Measurements from ENCODE around the gene SLC9A8. TPM values are rescaled to one million over a fixed set of nuclear protein-coding genes. Genes with fewer than 3 reads are reported as not detected.

Gene SLC9A8
- total RNA-seq, 1 experiment from 2014 or later, result 6.7 TPM

GRCh38 chr20:49819702-49820101, 7.1 kb downstream of the SLC9A8 start:
- H2AFZ ChIP-seq (ENCODE audit: low read depth, low read length, poor library complexity, severe bottlenecking), result no peak overlapping the region
- DNase-seq (ENCODE audit: low read depth, low spot score) (no peak), ATAC-seq (no peak)
- H3K9ac ChIP-seq (ENCODE audit: low read length), result no peak overlapping the region
- H3K27ac ChIP-seq (ENCODE audit: low read depth, low read length), result no peak overlapping the region
- H3K36me3 ChIP-seq (ENCODE audit: control insufficient read depth in 1 of 2, insufficient read depth in 2 of 2, low read length in 2 of 2), result peaks cover 14 to 20% of the 10 kb centered on the region in 2 experiments; a peak in 3 of 4 replicates
- TF ChIP-seq FOSL1 (IDR thresholded peaks at IDR 0.05; ENCODE audit: low read depth) (no peak), ZFX (IDR thresholded peaks at IDR 0.05) (no peak), POLR2A (IDR thresholded peaks at IDR 0.05; ENCODE audit: borderline replicate concordance, extremely low read depth, insufficient read depth, insufficient read length) (no peak), EGR1 (IDR thresholded peaks at IDR 0.05; ENCODE audit: low read depth) (no peak), RAD21 (IDR thresholded peaks at IDR 0.05; ENCODE audit: low read depth) (no peak), REST (IDR thresholded peaks at IDR 0.05; ENCODE audit: low read depth) (no peak), ATF3 (IDR thresholded peaks at IDR 0.05) (no peak), EZH2 (IDR thresholded peaks at IDR 0.05) (no peak), ZNF274 (IDR thresholded peaks at IDR 0.05; ENCODE audit: low read depth, low read length) (no peak), SP1 (IDR thresholded peaks at IDR 0.05; ENCODE audit: low read depth) (no peak), CEBPB (IDR thresholded peaks at IDR 0.05; ENCODE audit: low read depth) (no peak)
- TF ChIP-seq, protein P1, sequence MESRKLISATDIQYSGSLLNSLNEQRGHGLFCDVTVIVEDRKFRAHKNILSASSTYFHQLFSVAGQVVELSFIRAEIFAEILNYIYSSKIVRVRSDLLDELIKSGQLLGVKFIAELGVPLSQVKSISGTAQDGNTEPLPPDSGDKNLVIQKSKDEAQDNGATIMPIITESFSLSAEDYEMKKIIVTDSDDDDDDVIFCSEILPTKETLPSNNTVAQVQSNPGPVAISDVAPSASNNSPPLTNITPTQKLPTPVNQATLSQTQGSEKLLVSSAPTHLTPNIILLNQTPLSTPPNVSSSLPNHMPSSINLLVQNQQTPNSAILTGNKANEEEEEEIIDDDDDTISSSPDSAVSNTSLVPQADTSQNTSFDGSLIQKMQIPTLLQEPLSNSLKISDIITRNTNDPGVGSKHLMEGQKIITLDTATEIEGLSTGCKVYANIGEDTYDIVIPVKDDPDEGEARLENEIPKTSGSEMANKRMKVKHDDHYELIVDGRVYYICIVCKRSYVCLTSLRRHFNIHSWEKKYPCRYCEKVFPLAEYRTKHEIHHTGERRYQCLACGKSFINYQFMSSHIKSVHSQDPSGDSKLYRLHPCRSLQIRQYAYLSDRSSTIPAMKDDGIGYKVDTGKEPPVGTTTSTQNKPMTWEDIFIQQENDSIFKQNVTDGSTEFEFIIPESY (IDR thresholded peaks at IDR 0.05; ENCODE audit: extremely low read depth, insufficient replicate concordance, low read length), result no peak
- no peak overlapping the region for H3K4me2 ChIP-seq (ENCODE audit: low read length)
- H3K9me2 ChIP-seq (ENCODE audit: insufficient read depth), result no peaks in the 10 kb centered on the region
- H3K79me2 ChIP-seq (ENCODE audit: insufficient read depth, low read length), result peaks cover 1% of the 10 kb centered on the region; the same call in 1 of the 2 replicates
- intact Hi-C loops (cut with micrococcal nuclease), result no loop called here
- POLR2A ChIA-PET, result no interaction called here
- no peaks in the 10 kb centered on the region for H4K20me1 ChIP-seq (ENCODE audit: insufficient read depth)
- no peak overlapping the region for H3K4me3 ChIP-seq (replicated peaks in 1 of 2; ENCODE audit: low read depth in 1 of 2, low read length in 2 of 2)
- H3K27me3 ChIP-seq (ENCODE audit: insufficient read depth, low read length), result no peaks in the 10 kb centered on the region
- RAD21 ChIA-PET (ENCODE audit: low non-redundant PET in 1 of 2, low total read pairs in 2 of 2, uncharacterized antibody in 2 of 2, unreplicated experiment in 2 of 2), result no interaction called here
- CTCF ChIA-PET, result no interaction called here
- BruUV-seq (replicated peaks), result no TSS peak
- H3K9me3 ChIP-seq (ENCODE audit: control insufficient read depth in 1 of 2, insufficient read depth in 1 of 2, low read depth in 1 of 2, low read length in 2 of 2), result no peaks in the 10 kb centered on the region
- peaks cover 0 to 4% of the 10 kb centered on the region in 2 experiments; a peak in 1 of 4 replicates for H3K4me1 ChIP-seq (ENCODE audit: control insufficient read depth in 1 of 2, insufficient read depth in 2 of 2, low read length in 2 of 2)
